Dermis microvascular lymphatic vessel endothelial cell (primary cell): ENCODE data around the gene FAM227B. TPM values are rescaled to one million over a fixed set of nuclear protein-coding genes. Genes with fewer than 3 reads are reported as not detected.
A peak's percentile ranks its signal among the peaks of the same experiment; 100 is the strongest.
"Not testable (repeated sequence)": the region's sequence is repeated elsewhere in the genome, so short reads cannot be mapped to it uniquely, and the experiment has no call there.

Experiments used
- DNase-seq, 2 donors: peaks; one replicate each; pipeline versions ENCODE4 v3.0.0 to v3.0.0-alpha.2; 2010; ENCODE audit warnings: low read depth in 2 of 2
- total RNA-seq: library from RNA; depleted of rRNA; stranded (reverse); fragments of >200 nt; gene quantifications from 2 replicates; pipeline ENCODE4 v1.2.1, GENCODE V29; 2014

The FAM227B gene
- total RNA-seq, 1 donor from 2014 or later = 3.1 TPM

DNA sequence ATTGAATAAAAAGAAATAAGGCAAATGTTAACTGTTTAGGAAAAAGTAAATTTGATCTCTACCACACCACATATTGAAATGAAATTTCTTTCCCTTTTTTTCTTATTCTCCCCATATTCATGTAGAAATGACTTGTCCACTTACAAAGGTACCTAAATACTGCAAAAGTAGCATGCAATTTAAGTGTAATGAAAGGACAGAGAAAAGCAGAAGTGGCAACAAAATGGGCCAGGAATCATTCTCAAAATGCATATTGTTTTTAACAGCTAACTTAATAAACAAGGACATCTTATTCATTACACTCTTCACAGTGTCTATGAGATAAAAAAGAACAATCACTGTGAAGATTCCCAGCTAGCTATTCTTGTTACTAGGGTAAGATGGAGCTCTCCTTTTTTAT lies 238.2 kb downstream of the FAM227B start:
- DNase-seq = no peak

- DNase-seq = no peak
Measured at GRCh38 chr15:49380912-49381311, 239.7 kb downstream of the FAM227B start.

DNA sequence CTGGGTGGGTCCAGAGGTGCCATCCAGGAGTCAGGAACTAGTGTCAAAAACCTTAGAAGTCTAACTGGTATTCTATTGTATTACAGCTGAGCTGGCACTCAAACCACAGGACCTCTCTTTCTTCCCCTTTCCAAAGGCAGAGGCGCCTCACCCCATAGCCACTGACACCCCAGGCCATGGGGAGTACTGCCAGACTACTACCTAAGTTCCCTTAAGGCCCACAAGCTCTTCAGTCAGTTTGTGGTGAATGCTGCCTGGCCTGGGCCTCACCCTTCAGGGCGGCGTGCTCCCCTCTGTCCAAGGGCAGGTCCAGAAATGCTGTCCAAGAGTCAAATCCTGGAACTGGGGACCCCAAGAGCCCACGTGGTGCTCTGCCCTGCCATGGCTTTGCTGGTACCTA lies 240.6 kb downstream of the FAM227B start:
- no peak for DNase-seq

- DNase-seq = no peak
Measured at GRCh38 chr15:49372366-49372765, 248.3 kb downstream of the FAM227B start.

- no peak for DNase-seq
Measured at GRCh38 chr15:49370782-49371181, 249.8 kb downstream of the FAM227B start.

DNA sequence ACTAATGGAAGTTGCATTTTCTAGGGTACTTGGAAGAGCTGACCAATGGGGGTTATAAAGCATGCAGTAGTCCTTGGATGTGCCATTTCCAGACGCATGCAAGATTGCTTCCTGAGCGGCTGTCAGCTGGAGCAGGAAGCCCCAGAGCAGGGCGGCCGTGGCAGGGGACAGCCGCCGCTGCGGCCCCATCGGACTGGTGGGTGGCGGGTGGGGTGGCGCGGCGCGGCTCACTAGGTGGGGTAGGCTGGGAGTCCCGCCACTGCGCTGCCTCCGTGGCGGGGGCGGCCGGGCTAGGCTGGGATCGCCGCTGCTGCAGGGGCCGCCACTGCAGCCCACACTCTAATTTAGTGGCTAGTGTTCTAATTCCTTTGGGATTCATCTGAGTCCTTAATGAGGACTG lies 254.1 kb downstream of the FAM227B start:
- DNase-seq = no peak

DNA sequence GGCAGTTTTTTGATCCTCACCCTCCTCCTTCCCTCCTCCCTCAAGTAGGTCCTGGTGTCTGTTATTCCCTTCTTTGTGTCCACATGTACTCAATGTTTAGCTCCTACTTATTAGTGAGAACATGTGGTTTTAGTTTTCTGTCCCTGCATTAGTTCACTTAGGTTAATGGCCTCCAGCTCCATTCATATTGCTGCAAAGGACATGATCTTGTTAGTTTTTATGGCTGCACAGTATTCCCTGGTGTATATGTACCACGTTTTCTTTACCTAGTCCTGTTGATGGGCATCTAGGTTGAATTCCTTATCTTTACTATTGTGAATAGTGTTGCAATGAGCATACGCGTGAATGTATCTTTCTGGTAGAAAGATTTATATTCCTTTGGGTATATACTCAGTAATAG lies 259.2 kb downstream of the FAM227B start:
- DNase-seq = no peak

- not testable (repeated sequence) for DNase-seq
Measured at GRCh38 chr15:49354439-49354838, 266.2 kb downstream of the FAM227B start.

DNA sequence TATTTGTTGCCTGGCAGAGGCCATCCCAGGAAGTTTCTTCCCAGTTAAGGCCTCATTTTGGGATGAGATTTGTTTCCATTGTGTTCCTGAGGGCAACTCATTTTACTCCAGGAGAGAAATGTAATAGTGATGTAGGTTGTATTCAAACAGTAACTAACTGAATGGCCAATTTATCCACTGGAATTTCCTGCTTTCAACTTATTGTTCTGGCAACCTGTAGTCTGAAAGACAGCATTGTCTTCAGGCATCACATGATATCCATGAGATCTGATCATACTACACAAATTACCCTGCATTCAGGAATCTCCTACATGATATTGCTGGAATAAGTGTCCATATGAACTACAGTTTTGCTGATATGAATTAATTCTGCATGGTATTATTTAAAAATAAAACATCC lies 277.1 kb downstream of the FAM227B start:
- peak; percentile 4 to 60 for DNase-seq

GRCh38 chr15:49339656-49340055 lies 281.0 kb downstream of the FAM227B start:
- no peak for DNase-seq

DNA sequence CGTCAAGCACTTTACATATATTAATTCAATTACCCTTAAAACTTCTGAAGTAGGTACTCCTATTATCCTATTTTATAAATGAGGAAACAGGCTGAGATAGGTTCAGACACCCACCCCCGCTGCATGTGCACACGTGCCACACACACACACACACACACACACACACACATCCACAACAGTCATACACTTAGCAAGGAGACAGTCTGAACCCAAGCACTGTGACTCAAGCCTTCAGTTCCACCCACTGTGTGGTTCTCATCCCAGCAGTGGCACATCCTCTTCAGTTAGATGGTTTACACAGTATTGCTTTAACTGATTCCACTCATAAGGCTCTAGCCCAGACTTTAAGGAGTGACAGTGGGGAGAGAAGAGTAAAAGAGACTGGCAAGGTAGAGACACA lies 288.7 kb downstream of the FAM227B start:
- no peak for DNase-seq

GRCh38 chr15:49331442-49331841 lies 289.2 kb downstream of the FAM227B start:
- no peak for DNase-seq

DNA sequence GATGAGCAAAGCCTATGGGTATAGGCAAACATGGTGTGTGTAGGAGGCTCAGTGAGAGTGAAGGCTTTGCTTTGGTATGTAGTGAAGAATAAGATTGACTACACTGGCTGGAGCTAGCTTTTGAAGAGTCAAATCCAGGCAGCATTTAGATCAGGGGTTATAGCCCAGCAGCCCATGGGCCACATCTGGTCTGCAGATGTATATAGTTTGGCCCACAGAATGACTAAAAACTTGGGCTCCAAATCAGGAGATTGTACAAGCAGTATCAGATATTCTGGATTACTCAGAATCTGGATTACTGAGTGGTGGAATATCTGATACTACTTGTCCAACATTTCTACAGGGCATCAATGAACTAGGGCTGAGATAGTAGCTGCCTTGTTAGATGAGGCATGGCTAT lies 290.5 kb downstream of the FAM227B start:
- no peak for DNase-seq

- no peak for DNase-seq
Measured at GRCh38 chr15:49328941-49329340, 291.7 kb downstream of the FAM227B start.

- DNase-seq = no peak
Measured at GRCh38 chr15:49327927-49328326, 292.7 kb downstream of the FAM227B start.

GRCh38 chr15:49323207-49323606 lies 297.4 kb downstream of the FAM227B start:
- no peak for DNase-seq

GRCh38 chr15:49320351-49320750 lies 300.3 kb downstream of the FAM227B start:
- no peak for DNase-seq

DNA sequence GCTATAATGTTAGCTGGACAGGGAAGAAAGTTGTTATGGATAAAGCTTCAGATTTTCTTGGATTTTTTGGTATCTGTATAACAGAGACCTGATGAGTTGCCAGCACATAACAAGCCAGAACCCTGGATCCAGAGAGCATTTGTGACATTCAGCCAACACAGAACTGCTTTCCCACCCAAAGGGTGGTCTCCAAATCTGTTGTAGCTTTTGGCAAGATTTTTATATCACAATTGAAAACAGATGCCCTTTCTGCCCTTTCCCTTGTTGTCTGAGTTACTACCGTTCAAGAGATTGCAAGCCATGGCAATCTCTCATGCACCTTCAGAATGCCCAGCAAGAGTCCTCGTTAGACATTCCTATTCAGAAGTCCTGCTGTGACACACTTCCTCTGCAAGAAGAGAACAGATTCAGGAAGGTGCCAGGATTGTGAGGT lies 305.2 kb downstream of the FAM227B start:
- no peak for DNase-seq

- DNase-seq = no peak
Measured at GRCh38 chr15:49314716-49315115, 305.9 kb downstream of the FAM227B start.

DNA sequence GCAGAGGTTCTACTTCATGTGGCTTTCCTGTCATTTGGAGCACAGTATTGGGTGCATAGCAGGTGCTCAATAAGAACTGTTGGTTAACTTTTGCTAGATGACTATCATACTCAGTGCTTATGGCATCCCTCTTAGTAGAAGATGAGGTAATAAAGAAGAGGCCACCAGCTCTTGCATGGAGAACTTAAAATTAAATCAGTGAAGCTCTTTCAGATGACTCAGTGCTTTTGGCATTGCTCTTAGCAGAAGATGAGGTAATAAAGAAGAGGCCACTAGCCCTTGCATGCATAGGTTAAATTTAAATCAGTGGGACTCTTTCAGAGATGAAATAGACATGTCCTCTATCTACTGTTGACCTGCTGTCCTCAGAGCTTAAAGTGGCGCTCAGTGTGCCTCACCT lies 307.0 kb downstream of the FAM227B start:
- DNase-seq = no peak

DNA sequence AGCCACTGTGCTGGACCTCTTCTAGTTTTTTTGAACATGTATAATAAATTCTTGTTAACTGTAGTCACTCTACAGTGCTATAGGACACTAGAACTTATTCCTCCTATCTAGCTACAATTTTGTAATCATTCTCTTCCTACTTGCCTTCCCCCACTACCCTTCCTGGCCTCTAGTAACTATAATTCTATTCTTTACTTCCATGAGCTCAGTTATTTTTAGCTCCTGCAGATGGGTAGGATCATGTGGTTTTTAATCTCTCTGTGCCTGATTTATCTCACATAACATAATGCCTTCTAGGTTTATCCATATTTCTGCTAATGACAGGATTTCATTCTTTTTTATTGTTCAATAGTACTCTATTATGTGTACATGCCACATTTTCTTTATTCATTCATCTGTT lies 310.7 kb downstream of the FAM227B start:
- no peak for DNase-seq

GRCh38 chr15:49308686-49309085 lies 311.9 kb downstream of the FAM227B start:
- no peak for DNase-seq

DNA sequence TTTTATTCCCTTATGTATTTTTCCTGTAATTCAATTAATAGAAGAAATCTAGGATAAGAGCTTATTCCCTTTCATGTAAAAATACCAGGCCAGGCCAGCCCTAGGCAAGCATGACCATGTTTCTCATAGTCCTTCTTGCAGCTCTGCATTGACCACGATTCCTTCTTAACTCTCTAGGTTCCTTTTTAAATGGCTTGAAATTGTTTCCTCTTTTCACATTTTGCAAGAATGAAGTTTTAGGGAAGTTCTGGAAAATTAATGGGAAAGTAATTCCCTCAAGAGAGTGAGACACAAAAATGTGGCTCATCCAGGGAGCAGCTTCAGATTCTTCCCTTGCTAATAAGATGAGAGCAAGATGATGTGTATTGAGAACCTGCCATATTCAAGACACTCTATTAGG lies 314.1 kb downstream of the FAM227B start:
- no peak for DNase-seq

GRCh38 chr15:49303003-49303402 lies 317.6 kb downstream of the FAM227B start:
- no peak for DNase-seq

GRCh38 chr15:49301562-49301961 lies 319.1 kb downstream of the FAM227B start:
- no peak for DNase-seq
